Limb (tissue), 2 donors: ENCODE results near the gene HEXD.

Experiments
- DNase-seq, 2 donors: peaks; one replicate each; pipeline ENCODE4 v3.0.0-alpha.2; 2016; ENCODE audit errors: extremely low spot score in 2 of 2

HEXD gene

GRCh38 chr17:82414548-82415281 lies 3.4 kb upstream of the HEXD start:
- peak; percentile 61 to 83 for DNase-seq

- DNase-seq = no peak
Observed at GRCh38 chr17:82415336-82415735, 2.8 kb upstream of the HEXD start.

GRCh38 chr17:82415786-82416185 lies 2.4 kb upstream of the HEXD start:
- no peak for DNase-seq

GRCh38 chr17:82416264-82416663 lies 1.9 kb upstream of the HEXD start:
- DNase-seq = no peak

GRCh38 chr17:82416771-82417170 lies 1.4 kb upstream of the HEXD start:
- DNase-seq = no peak

- DNase-seq = no peak
Observed at GRCh38 chr17:82419540-82419939, 1.4 kb downstream of the HEXD start.

GRCh38 chr17:82424001-82424862 lies 6.1 kb downstream of the HEXD start:
- no peak for DNase-seq

- DNase-seq = no peak
Observed at GRCh38 chr17:82424863-82425159, 6.7 kb downstream of the HEXD start.

GRCh38 chr17:82428546-82428945 lies 10.4 kb downstream of the HEXD start:
- DNase-seq = no peak

GRCh38 chr17:82429824-82430223 lies 11.7 kb downstream of the HEXD start:
- DNase-seq = no peak

GRCh38 chr17:82432017-82432416 lies 13.9 kb downstream of the HEXD start:
- peak in 1 of 2 donors; percentile 20 for DNase-seq

GRCh38 chr17:82433560-82434215 lies 15.5 kb downstream of the HEXD start:
- DNase-seq = peak in 1 of 2 donors; percentile 23

GRCh38 chr17:82434216-82434565 lies 16.0 kb downstream of the HEXD start:
- no peak for DNase-seq

GRCh38 chr17:82435103-82435502 lies 17.0 kb downstream of the HEXD start:
- DNase-seq = peak in 1 of 2 donors; percentile 21

GRCh38 chr17:82435601-82436583 lies 17.7 kb downstream of the HEXD start:
- DNase-seq = peak in 1 of 2 donors; percentile 16

- peak in 1 of 2 donors; percentile 24 for DNase-seq
Observed at GRCh38 chr17:82436601-82437324, 18.6 kb downstream of the HEXD start.

GRCh38 chr17:82437325-82437668 lies 19.1 kb downstream of the HEXD start:
- peak in 1 of 2 donors; percentile 19 for DNase-seq

GRCh38 chr17:82438401-82439193 lies 20.4 kb downstream of the HEXD start:
- DNase-seq = peak in 1 of 2 donors; percentile 19

GRCh38 chr17:82439194-82439828 lies 21.2 kb downstream of the HEXD start:
- DNase-seq = no peak
